AG04450 (cell line): Measurements from ENCODE around the gene IFNG. TPM values are rescaled to one million over a fixed set of nuclear protein-coding genes. Genes with fewer than 3 reads are reported as not detected.

Source experiments
- CTCF ChIA-PET: fragments of 300-600, 350-600 bp; formaldehyde crosslinking; extraction: SDS; loops from one replicate; lab custom pipeline; 2022; ENCODE audit warnings: antibody characterized with exemption, inconsistent platforms; lab: Charles Lee
- POLR2A ChIA-PET: fragments of 350-600 bp; formaldehyde crosslinking; extraction: SDS; loops from one replicate; lab custom pipeline; 2021; ENCODE audit warnings: antibody characterized with exemption, inconsistent platforms; lab: Yijun Ruan, JAX
- DNase-seq: peaks from one replicate; pipeline ENCODE4 v3.0.0-alpha.2; 2011; ENCODE audit warnings: low read depth, low spot score
- H3K27ac ChIP-seq: one replicate; pipeline ENCODE4 v1.5.1; 2012; ENCODE audit warnings: low read depth, low read length, control low read depth
- H3K27me3 ChIP-seq: one replicate; pipeline ENCODE4 v1.6.0; 2012; ENCODE audit warnings: low read length; ENCODE audit not compliant: control insufficient read depth, insufficient read depth
- H3K4me3 ChIP-seq: 2 replicates; pipeline ENCODE4 v1.5.1; 2011; ENCODE audit warnings: mild to moderate bottlenecking, low read depth, low read length, control low read depth
- H3K9me3 ChIP-seq: 2 replicates; pipeline ENCODE4 v1.5.1; 2012; ENCODE audit warnings: low read length; ENCODE audit not compliant: control insufficient read depth, insufficient read depth
- polyA plus RNA-seq: library from polyadenylated mRNA; depleted of rRNA; stranded (reverse); fragments of >200 nt; gene quantifications from 2 replicates; pipeline ENCODE4 v1.2.3, GENCODE V29; 2011
- TF ChIP-seq, protein P1 (sequence below): IDR thresholded peaks from 2 replicates; pipeline ENCODE4 v1.5.1; 2011; ENCODE audit warnings: low read depth, low read length, control low read depth, inconsistent platforms

The IFNG gene
- polyA plus RNA-seq, 1 experiment = not detected

DNA sequence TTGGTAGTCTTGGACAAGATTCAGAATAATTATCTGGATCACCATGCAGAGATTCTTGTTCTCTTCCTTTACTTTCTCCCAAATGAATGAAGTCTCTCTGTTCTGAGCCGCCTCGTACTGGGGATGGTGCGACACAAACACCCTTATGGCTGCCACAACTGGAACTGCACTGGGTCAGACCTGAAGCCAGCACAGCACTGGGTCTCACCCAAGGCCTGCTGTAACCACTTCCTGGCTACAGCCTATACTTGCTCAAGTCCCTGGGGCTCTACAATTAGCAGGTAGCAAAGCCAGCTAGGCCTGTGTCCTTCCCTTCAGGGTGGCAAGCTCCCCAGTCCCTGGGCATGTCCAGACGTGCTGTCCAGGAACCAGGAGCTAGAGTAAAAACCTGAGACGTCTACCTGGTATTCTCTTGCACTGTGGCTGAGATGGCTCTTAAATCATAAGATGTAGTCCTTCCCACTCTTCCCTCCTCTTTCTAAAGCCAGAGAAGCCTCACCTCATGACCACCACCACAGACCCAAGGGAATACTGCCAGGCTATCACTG is 27.6 kb downstream of the IFNG start:
- TF ChIP-seq, protein P1, sequence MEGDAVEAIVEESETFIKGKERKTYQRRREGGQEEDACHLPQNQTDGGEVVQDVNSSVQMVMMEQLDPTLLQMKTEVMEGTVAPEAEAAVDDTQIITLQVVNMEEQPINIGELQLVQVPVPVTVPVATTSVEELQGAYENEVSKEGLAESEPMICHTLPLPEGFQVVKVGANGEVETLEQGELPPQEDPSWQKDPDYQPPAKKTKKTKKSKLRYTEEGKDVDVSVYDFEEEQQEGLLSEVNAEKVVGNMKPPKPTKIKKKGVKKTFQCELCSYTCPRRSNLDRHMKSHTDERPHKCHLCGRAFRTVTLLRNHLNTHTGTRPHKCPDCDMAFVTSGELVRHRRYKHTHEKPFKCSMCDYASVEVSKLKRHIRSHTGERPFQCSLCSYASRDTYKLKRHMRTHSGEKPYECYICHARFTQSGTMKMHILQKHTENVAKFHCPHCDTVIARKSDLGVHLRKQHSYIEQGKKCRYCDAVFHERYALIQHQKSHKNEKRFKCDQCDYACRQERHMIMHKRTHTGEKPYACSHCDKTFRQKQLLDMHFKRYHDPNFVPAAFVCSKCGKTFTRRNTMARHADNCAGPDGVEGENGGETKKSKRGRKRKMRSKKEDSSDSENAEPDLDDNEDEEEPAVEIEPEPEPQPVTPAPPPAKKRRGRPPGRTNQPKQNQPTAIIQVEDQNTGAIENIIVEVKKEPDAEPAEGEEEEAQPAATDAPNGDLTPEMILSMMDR = no peak
- DNase-seq = no peak
- Histone ChIP-seq H3K27ac (no peak overlapping the region), H3K27me3 (no peaks in the 10 kb centered on the region), H3K4me3 (no peak overlapping the region), H3K9me3 (no peaks in the 10 kb centered on the region)
- POLR2A ChIA-PET = no interaction called here
- CTCF ChIA-PET = no interaction called here

DNA sequence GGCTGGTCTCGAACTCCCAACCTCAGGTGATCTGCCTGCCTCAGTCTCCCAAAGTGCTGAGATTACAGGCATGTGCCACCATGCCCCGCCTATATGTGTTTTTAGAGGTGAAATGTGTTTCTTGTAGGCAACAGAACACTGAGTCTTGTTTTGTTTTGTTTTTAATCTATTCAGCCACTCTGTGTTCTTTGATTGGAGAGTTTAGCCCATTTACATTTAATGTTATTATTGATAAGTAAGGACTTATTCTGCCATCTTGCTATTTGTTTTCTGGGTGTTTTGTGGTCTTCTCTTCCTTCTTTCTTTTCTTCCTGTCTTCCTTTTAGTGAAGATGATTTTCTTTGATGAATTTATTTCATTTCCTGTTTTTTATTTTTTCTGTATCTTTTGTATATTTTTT is 29.6 kb downstream of the IFNG start:
- Histone ChIP-seq H3K9me3 (no peaks in the 10 kb centered on the region), H3K27me3 (no peaks in the 10 kb centered on the region), H3K27ac (no peak overlapping the region), H3K4me3 (no peak overlapping the region)
- ChIA-PET CTCF (no interaction called here), POLR2A (interaction anchor here (0.5 kb wide), 1 partner anchor 257 kb away, joined by 4 read pairs; no protein-coding TSS in a partner anchor)
- TF ChIP-seq, protein P1 = no peak
- DNase-seq = no peak

DNA sequence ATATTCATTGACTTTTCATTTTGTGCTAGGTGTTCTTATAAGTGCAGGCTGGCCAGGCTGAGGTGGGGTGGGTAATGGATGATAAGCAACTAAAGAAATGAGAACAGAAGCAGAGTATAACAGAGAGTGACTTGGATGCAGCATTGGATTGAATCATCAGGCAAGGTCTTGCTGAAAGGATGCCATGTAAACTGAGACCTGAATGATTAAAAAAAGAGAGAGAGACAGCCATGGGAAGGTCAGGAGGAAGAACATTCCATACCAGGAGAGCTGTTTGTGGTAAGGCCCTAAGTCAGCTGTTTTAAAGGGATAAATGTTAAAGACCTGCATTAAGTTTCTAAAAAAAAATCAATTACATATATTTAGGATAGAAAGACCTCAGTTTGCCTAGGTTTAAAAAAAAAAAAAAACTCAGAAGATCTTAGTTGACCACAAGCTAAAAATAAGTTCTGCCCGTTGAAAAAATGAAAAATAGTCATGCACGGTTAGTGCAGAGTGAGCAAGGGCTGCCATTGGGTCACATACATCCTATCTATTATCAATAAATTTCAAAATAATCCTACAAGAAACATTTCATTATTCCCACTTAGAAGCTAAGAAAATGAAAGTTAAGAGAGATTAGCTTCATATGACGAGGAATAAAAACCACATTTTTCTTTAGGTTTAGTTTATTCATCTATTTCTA is 37.2 kb downstream of the IFNG start:
- POLR2A ChIA-PET = no interaction called here
- TF ChIP-seq, protein P1 = no peak
- Histone ChIP-seq H3K9me3 (no peaks in the 10 kb centered on the region), H3K27ac (no peak overlapping the region), H3K4me3 (no peak overlapping the region), H3K27me3 (peaks cover 2% of the 10 kb centered on the region)
- CTCF ChIA-PET = no interaction called here
- no peak for DNase-seq

DNA sequence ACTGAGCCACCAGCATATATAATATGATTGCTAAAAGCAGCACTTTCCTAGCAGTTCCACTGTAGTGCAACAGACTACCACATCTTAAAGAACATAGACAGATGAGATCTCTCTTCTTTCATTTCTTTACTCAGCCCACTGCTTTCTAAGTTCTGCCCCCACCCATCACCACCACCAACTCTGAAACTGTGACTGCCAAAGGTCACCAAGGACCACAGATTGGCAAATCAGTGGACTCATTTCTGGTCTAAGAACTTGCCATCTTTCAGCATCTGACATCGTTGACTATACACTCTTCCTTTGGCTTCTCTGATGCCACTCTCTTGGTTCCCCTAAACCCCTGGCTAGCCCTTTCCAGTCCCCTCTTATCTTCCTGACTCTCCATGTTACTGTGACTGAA is 38.4 kb downstream of the IFNG start:
- DNase-seq = no peak
- CTCF ChIA-PET = no interaction called here
- TF ChIP-seq, protein P1 = no peak
- H3K4me3 ChIP-seq = no peak overlapping the region
- no peak overlapping the region for H3K27ac ChIP-seq
- POLR2A ChIA-PET = no interaction called here
- no peaks in the 10 kb centered on the region for H3K9me3 ChIP-seq
- H3K27me3 ChIP-seq = peaks cover 2% of the 10 kb centered on the region

DNA sequence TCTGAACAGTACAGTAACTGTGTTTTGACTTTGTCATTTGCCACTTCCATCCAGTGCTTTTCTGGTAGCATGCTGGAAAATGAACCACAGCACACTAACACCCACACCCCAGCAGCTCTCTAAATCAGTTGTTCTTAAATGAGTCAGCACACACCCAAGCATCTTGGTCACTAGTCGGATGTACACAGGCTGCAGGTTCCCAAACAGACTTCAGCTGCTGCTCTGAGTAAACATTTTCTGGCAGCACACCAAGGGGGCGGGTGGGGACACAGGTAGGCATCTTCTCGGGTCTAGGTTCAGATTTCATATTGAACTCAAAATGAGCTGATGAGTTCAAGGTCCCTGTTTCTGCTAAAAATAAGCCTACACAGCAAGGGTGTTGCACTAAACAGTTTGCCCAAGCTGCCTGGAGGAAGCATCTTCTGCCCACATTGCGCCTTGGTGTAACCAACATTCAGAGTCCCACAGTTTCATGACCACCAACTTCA is 39.8 kb downstream of the IFNG start:
- ChIA-PET CTCF (interaction anchor here (0.7 kb wide), 1 partner anchor 79 kb away, joined by 3 read pairs; no protein-coding TSS in a partner anchor), POLR2A (no interaction called here)
- Histone ChIP-seq H3K27ac (no peak overlapping the region), H3K4me3 (no peak overlapping the region), H3K27me3 (peaks cover 2% of the 10 kb centered on the region), H3K9me3 (no peaks in the 10 kb centered on the region)
- TF ChIP-seq, protein P1 = no peak
- DNase-seq = no peak
